ENCODE measurements around the gene TUBGCP4. TPM values are rescaled to one million over a fixed set of nuclear protein-coding genes. Genes with fewer than 3 reads are reported as not detected.

Gene TUBGCP4
- total and polyA plus RNA-seq, 9 of the 15 experiments (the other 6 are each of a cell fraction or from before 2014, with no cell fraction given): 10.7 to 50.2 (median 29.6) TPM

DNA sequence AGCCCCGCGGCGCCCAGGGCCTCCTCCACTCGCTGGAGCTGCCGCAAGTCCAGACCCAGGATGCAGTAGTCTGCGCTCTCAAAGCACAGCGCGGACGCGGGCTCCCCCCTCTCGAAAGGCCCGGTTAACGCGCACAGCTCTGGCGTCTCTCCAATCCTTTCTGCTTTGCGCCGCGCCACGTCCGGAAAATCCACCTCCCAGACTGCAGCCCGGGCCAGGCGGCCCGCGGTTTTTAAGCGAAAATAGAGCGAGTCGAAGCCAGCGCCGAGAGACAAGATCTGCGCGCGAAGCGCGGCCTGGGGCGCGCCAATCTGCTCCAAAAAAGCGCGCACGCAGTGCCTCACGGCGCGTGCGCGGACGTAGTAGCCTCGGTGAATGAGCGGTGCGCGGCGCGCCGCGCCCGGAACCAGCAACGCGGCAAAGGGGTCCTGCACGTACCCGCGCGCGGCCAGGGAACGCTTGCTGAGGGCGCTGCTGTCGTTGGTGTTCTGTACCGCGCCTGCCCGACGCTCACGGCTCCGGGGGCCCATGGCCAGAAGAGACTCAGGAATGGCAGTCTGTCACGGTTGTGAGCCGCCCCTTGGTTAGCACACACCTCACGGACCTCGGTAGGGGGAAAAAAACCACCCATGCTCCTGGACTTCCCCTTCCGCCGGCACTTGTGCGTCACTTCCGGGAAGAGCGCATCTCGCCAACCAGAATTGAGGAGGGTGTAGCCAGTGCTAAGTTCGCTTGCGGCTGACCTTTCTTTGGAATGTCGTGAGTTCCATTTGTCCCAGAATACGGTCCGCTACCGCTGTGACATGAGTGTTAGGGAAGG lies 40.7 kb upstream of the TUBGCP4 start, which contains the start of gene LCMT2 (continued):
- TF ChIP-seq MEF2A (IDR thresholded peaks at IDR 0.05; ENCODE audit: control insufficient read depth, low read depth, low read length) (no peak), FOXJ2 (tag; IDR thresholded peaks at IDR 0.05) (no peak), NCOR1 (IDR thresholded peaks at IDR 0.05) (peak; percentile 27; the same call in 1 of the 2 replicates), NFE2 (IDR thresholded peaks at IDR 0.05; ENCODE audit: low read depth) (no peak), TCF7L2 (IDR thresholded peaks at IDR 0.05; ENCODE audit: low read depth, low read length) (no peak), SMARCE1 (IDR thresholded peaks at IDR 0.05) (0 out of 2 replicates have a peak, but pooled peaks have one; percentile 19), MED1 (CRISPR knock-in tag; IDR thresholded peaks at IDR 0.05; ENCODE audit: borderline replicate concordance) (no peak), HDAC8 (tag; IDR thresholded peaks at IDR 0.05) (0 out of 2 replicates have a peak, but pooled peaks have one; percentile 20), ZNF586 (CRISPR knock-in tag; conservative IDR thresholded peaks at IDR 0.05) (no peak), TFAM (CRISPR knock-in tag; conservative IDR thresholded peaks at IDR 0.05) (no peak), LEF1 (IDR thresholded peaks at IDR 0.05) (no peak), ZC3H11A (IDR thresholded peaks at IDR 0.05; ENCODE audit: low read depth, low read length) (no peak), HDAC3 (IDR thresholded peaks at IDR 0.05; ENCODE audit: borderline replicate concordance, partially characterized antibody) (no peak), BRD4 (IDR thresholded peaks at IDR 0.05) (peak; percentile 36; the same call in 1 of the 2 replicates), NFE2L1 (tag; IDR thresholded peaks at IDR 0.05; ENCODE audit: borderline replicate concordance, low read depth) (no peak)
- TF ChIP-seq, protein P1, sequence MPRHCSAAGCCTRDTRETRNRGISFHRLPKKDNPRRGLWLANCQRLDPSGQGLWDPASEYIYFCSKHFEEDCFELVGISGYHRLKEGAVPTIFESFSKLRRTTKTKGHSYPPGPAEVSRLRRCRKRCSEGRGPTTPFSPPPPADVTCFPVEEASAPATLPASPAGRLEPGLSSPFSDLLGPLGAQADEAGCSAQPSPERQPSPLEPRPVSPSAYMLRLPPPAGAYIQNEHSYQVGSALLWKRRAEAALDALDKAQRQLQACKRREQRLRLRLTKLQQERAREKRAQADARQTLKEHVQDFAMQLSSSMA (CRISPR knock-in tag; IDR thresholded peaks at IDR 0.05): no peak
- TF ChIP-seq, protein P2, sequence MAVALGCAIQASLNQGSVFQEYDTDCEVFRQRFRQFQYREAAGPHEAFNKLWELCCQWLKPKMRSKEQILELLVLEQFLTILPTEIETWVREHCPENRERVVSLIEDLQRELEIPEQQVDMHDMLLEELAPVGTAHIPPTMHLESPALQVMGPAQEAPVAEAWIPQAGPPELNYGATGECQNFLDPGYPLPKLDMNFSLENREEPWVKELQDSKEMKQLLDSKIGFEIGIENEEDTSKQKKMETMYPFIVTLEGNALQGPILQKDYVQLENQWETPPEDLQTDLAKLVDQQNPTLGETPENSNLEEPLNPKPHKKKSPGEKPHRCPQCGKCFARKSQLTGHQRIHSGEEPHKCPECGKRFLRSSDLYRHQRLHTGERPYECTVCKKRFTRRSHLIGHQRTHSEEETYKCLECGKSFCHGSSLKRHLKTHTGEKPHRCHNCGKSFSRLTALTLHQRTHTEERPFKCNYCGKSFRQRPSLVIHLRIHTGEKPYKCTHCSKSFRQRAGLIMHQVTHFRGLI (CRISPR knock-in tag; IDR thresholded peaks at IDR 0.05): no peak
- TF ChIP-seq, protein P3, sequence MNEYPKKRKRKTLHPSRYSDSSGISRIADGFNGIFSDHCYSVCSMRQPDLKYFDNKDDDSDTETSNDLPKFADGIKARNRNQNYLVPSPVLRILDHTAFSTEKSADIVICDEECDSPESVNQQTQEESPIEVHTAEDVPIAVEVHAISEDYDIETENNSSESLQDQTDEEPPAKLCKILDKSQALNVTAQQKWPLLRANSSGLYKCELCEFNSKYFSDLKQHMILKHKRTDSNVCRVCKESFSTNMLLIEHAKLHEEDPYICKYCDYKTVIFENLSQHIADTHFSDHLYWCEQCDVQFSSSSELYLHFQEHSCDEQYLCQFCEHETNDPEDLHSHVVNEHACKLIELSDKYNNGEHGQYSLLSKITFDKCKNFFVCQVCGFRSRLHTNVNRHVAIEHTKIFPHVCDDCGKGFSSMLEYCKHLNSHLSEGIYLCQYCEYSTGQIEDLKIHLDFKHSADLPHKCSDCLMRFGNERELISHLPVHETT (CRISPR knock-in tag; conservative IDR thresholded peaks at IDR 0.05 in 1 of 2, IDR thresholded peaks at IDR 0.05 in 1 of 2): peak in 1 of 2 experiments; percentile 65; a peak in 2 of 4 replicates
- TF ChIP-seq, protein P4, sequence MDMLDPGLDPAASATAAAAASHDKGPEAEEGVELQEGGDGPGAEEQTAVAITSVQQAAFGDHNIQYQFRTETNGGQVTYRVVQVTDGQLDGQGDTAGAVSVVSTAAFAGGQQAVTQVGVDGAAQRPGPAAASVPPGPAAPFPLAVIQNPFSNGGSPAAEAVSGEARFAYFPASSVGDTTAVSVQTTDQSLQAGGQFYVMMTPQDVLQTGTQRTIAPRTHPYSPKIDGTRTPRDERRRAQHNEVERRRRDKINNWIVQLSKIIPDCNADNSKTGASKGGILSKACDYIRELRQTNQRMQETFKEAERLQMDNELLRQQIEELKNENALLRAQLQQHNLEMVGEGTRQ (CRISPR knock-in tag; IDR thresholded peaks at IDR 0.05): no peak
- TF ChIP-seq, protein P5, sequence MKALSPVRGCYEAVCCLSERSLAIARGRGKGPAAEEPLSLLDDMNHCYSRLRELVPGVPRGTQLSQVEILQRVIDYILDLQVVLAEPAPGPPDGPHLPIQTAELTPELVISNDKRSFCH (CRISPR knock-in tag; IDR thresholded peaks at IDR 0.05): no peak
- TF ChIP-seq, protein P5 (tag; IDR thresholded peaks at IDR 0.05): 0 out of 2 replicates have a peak, but pooled peaks have one; percentile 60

Data from K562 (cell line).